DND-41 (cell line): Measurements from ENCODE around the gene SDR9C7.
"Not testable (repeated sequence)": the region's sequence is repeated elsewhere in the genome, so short reads cannot be mapped to it uniquely, and the experiment has no call there.

Experiments
- ATAC-seq: fragments of 200-7000 bp; cut with Tn5 transposase; 3 replicates; pipeline ENCODE4 v1.9.1; 2021; ENCODE audit warnings: low read depth; ENCODE audit not compliant: insufficient read depth
- DNase-seq: peaks from one replicate; pipeline ENCODE4 v3.0.0-alpha.2; 2020
- H2AFZ ChIP-seq: 2 replicates; pipeline ENCODE4 v1.6.0; 2012; ENCODE audit warnings: low read depth, low read length
- H3K27ac ChIP-seq: 2 replicates; pipeline ENCODE4 v1.5.1; 2012; ENCODE audit warnings: low read length, inconsistent platforms
- H3K27me3 ChIP-seq: fragments of 200-600 bp; sonication (generic); 2 replicates; pipeline ENCODE4 v1.6.0; 2012; ENCODE audit warnings: low read length, mild to moderate bottlenecking, inconsistent platforms; ENCODE audit not compliant: insufficient read depth, poor library complexity
- H3K36me3 ChIP-seq: 2 replicates; pipeline ENCODE4 v1.5.1; 2012; ENCODE audit warnings: low read length, inconsistent platforms; ENCODE audit not compliant: insufficient read depth
- H3K4me1 ChIP-seq: 2 replicates; pipeline ENCODE4 v1.5.1; 2012; ENCODE audit warnings: mild to moderate bottlenecking, low read length; ENCODE audit not compliant: insufficient read depth
- H3K4me2 ChIP-seq: 2 replicates; pipeline ENCODE4 v1.6.0; 2012; ENCODE audit warnings: mild to moderate bottlenecking, moderate library complexity, low read length, inconsistent platforms; ENCODE audit not compliant: insufficient read depth
- H3K4me3 ChIP-seq, 2 experiments: fragments of 200-600 bp in 1 of 2; shearing (Covaris generic) in 1 of 2; 2 replicates each; pipeline ENCODE4 v1.5.1; 2012 to 2016; ENCODE audit warnings: inconsistent platforms in 2 of 2, low read length in 2 of 2, mild to moderate bottlenecking in 2 of 2, low read depth in 1 of 2, moderate library complexity in 1 of 2
- H3K79me2 ChIP-seq: 2 replicates; pipeline ENCODE4 v1.6.0; 2012; ENCODE audit warnings: low read length, inconsistent platforms; ENCODE audit not compliant: insufficient read depth
- H3K9ac ChIP-seq: 2 replicates; pipeline ENCODE4 v1.6.0; 2012; ENCODE audit warnings: low read depth, mild to moderate bottlenecking, inconsistent platforms, low read length, moderate library complexity
- H3K9me3 ChIP-seq: 2 replicates; pipeline ENCODE4 v1.5.1; 2012; ENCODE audit warnings: low read length, moderate library complexity, mild to moderate bottlenecking, inconsistent platforms; ENCODE audit not compliant: insufficient read depth, severe bottlenecking
- H4K20me1 ChIP-seq: 2 replicates; pipeline ENCODE4 v1.6.0; 2012; ENCODE audit warnings: low read length; ENCODE audit not compliant: insufficient read depth
- EZH2 ChIP-seq: IDR thresholded peaks from 3 replicates; pipeline ENCODE4 v1.6.1; 2012; ENCODE audit warnings: borderline replicate concordance, low read depth, mild to moderate bottlenecking, moderate library complexity, low read length, inconsistent platforms; ENCODE audit not compliant: severe bottlenecking
- TF ChIP-seq, protein P1 (sequence below): IDR thresholded peaks from 2 replicates; pipeline ENCODE4 v1.5.1; 2012; ENCODE audit warnings: borderline replicate concordance, low read length, moderate library complexity, mild to moderate bottlenecking; ENCODE audit not compliant: poor library complexity, severe bottlenecking; ENCODE audit errors: extremely low read depth

The SDR9C7 gene

GRCh38 chr12:56948881-56949280, 14.7 kb upstream of the SDR9C7 start:
- DNase-seq, result no peak

GRCh38 chr12:56948457-56948777, 14.2 kb upstream of the SDR9C7 start:
- Histone ChIP-seq H2AFZ (no peak overlapping the region), H4K20me1 (no peaks in the 10 kb centered on the region), H3K4me2 (no peak overlapping the region), H3K4me1 (no peaks in the 10 kb centered on the region), H3K27me3 (no peaks in the 10 kb centered on the region), H3K36me3 (no peaks in the 10 kb centered on the region), H3K4me3 (no peak overlapping the region), H3K79me2 (no peaks in the 10 kb centered on the region), H3K9me3 (no peaks in the 10 kb centered on the region), H3K27ac (no peak overlapping the region), H3K9ac (no peak overlapping the region)
- DNase-seq (no peak), ATAC-seq (no peak)
- TF ChIP-seq, protein P1, sequence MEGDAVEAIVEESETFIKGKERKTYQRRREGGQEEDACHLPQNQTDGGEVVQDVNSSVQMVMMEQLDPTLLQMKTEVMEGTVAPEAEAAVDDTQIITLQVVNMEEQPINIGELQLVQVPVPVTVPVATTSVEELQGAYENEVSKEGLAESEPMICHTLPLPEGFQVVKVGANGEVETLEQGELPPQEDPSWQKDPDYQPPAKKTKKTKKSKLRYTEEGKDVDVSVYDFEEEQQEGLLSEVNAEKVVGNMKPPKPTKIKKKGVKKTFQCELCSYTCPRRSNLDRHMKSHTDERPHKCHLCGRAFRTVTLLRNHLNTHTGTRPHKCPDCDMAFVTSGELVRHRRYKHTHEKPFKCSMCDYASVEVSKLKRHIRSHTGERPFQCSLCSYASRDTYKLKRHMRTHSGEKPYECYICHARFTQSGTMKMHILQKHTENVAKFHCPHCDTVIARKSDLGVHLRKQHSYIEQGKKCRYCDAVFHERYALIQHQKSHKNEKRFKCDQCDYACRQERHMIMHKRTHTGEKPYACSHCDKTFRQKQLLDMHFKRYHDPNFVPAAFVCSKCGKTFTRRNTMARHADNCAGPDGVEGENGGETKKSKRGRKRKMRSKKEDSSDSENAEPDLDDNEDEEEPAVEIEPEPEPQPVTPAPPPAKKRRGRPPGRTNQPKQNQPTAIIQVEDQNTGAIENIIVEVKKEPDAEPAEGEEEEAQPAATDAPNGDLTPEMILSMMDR, result no peak
- no peak for TF ChIP-seq EZH2

More at GRCh38 chr12:56948881-56949280, 14.7 kb upstream of the SDR9C7 start:
- Histone ChIP-seq H3K9ac (no peak overlapping the region), H3K9me3 (no peaks in the 10 kb centered on the region), H3K79me2 (no peaks in the 10 kb centered on the region), H2AFZ (no peak overlapping the region), H3K36me3 (no peaks in the 10 kb centered on the region), H4K20me1 (no peaks in the 10 kb centered on the region), H3K4me2 (no peak overlapping the region), H3K4me3 (no peak overlapping the region), H3K27me3 (no peaks in the 10 kb centered on the region), H3K27ac (no peak overlapping the region), H3K4me1 (no peaks in the 10 kb centered on the region)
- TF ChIP-seq, protein P1, result no peak
- TF ChIP-seq EZH2, result no peak
- ATAC-seq, result no peak

DNA sequence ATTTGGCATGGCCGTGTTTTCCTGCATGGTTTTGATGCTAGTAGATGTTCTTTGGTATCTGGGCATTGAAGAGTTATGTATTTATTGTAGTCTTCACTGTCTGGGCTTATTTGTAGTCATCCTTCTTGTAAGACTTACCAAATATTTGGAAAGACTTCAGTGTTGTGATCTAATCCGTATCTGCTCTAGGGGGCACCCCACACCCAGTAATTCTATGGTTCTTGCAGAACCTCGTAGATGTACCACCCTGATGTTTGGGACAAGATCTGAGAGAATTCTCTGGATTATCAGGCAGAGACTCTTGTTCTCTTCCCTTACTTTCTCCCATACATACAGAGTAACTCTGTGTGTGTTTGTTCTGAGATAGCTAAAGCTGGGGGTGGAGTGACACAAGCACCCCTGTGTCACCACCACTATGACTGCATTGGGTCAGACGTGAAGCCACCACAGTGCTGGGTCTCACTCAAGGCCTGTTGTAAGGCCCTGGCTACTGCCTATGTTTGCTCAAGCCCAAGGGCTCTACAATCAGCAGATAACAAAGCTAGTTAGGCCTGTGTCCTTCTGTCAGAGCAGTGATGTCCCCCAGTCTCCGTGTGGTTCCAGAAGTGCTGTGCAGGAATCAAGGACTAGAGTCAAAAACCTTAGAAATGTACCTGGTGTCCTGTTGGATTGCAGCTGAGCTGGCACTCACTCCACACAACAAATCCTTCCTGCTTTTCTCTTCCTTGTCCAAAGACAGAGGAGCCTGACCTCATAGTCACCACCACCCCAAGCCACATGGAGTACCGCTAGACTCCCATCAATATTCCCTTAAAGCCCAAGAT, 13.6 kb upstream of the SDR9C7 start:
- no peak overlapping the region for H2AFZ ChIP-seq
- H3K9ac ChIP-seq, result no peak overlapping the region
- no peaks in the 10 kb centered on the region for H3K36me3 ChIP-seq
- H4K20me1 ChIP-seq, result no peaks in the 10 kb centered on the region
- H3K4me2 ChIP-seq, result no peak overlapping the region
- no peak for DNase-seq
- H3K79me2 ChIP-seq, result no peaks in the 10 kb centered on the region
- H3K27me3 ChIP-seq, result no peaks in the 10 kb centered on the region
- no peaks in the 10 kb centered on the region for H3K9me3 ChIP-seq
- TF ChIP-seq, protein P1, result no peak
- TF ChIP-seq EZH2, result no peak
- H3K27ac ChIP-seq, result no peak overlapping the region
- H3K4me3 ChIP-seq, result no peak overlapping the region
- H3K4me1 ChIP-seq, result no peaks in the 10 kb centered on the region
- ATAC-seq, result no peak

- H3K4me3 ChIP-seq, result no peak overlapping the region
- H3K4me1 ChIP-seq, result no peaks in the 10 kb centered on the region
- no peaks in the 10 kb centered on the region for H3K9me3 ChIP-seq
- no peak for DNase-seq
- ATAC-seq, result no peak
- H4K20me1 ChIP-seq, result no peaks in the 10 kb centered on the region
- H3K27me3 ChIP-seq, result no peaks in the 10 kb centered on the region
- no peak overlapping the region for H2AFZ ChIP-seq
- no peak overlapping the region for H3K4me2 ChIP-seq
- H3K27ac ChIP-seq, result no peak overlapping the region
- H3K79me2 ChIP-seq, result no peaks in the 10 kb centered on the region
- H3K36me3 ChIP-seq, result no peaks in the 10 kb centered on the region
- TF ChIP-seq, protein P1, result no peak
- H3K9ac ChIP-seq, result no peak overlapping the region
These were observed 9.7 kb upstream of the SDR9C7 start for GRCh38 chr12:56943878-56944277.

DNA sequence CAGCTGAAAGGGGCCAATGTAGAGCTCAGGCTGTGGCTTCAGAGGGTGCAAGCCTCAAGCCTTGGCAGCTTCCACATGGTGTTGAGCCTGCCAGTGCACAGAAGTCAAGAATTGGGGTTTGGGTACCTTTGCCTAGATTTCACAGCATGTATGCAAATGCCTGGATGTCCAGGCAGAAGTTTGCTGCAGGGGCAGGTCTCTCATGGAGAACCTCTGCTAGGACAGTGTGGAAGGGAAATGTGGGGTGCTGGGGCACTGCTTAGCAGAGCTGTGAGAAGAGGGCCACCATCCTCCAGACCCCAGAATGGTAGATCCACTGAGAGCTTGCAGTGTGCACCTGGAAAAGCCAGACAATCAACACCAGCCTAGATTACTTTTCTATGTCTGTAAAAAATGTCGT, 9.2 kb upstream of the SDR9C7 start:
- not testable (repeated sequence) for H3K36me3 ChIP-seq, H3K79me2 ChIP-seq, H3K9me3 ChIP-seq, H2AFZ ChIP-seq, H3K27ac ChIP-seq, H3K27me3 ChIP-seq, ATAC-seq, H4K20me1 ChIP-seq, DNase-seq, H3K4me2 ChIP-seq, H3K4me3 ChIP-seq, H3K4me1 ChIP-seq, H3K9ac ChIP-seq
